Heart right ventricle (tissue), 16 donors: Measurements from ENCODE around the gene SPOCK2. TPM values are rescaled to one million over a fixed set of nuclear protein-coding genes. Genes with fewer than 3 reads are reported as not detected.

Experiments
- ATAC-seq, 8 donors: fragments of 200-7000 bp; cut with Tn5 transposase; one replicate each; pipeline ENCODE4 v1.9.1; 2020; ENCODE audit warnings: mild to moderate bottlenecking in 8 of 8, moderate library complexity in 8 of 8, moderate number of reproducible peaks in 1 of 8
- DNase-seq, 2 donors: peaks; one replicate each; pipeline ENCODE4 v3.0.0-alpha.2; 2020
- H3K27ac ChIP-seq, 10 donors: fragments of 200-600 bp; sonication (generic) in 2 of 10; one replicate each; pipeline versions ENCODE4 v1.5.0 to v1.8.0; 2020 to 2022; ENCODE audit warnings: mild to moderate bottlenecking in 3 of 10
- H3K27me3 ChIP-seq, 7 donors: fragments of 200-600 bp; one replicate each; pipeline ENCODE4 v1.8.0; 2021 to 2022; ENCODE audit warnings: mild to moderate bottlenecking in 2 of 7
- H3K36me3 ChIP-seq, 9 donors: fragments of 200-600 bp; sonication (generic) in 1 of 9; one replicate each; pipeline versions ENCODE4 v1.5.0 to v1.8.0; 2020 to 2022; ENCODE audit warnings: mild to moderate bottlenecking in 2 of 9
- H3K4me1 ChIP-seq, 9 donors: fragments of 200-600 bp; sonication (generic) in 1 of 9; one replicate each; pipeline versions ENCODE4 v1.5.0 to v1.8.0; 2020 to 2022; ENCODE audit warnings: mild to moderate bottlenecking in 4 of 9
- H3K4me3 ChIP-seq, 10 donors: fragments of 200-600 bp; sonication (generic) in 2 of 10; one replicate each; pipeline versions ENCODE4 v1.5.0 to v1.8.0; 2020 to 2022; ENCODE audit warnings: mild to moderate bottlenecking in 7 of 10, moderate library complexity in 2 of 10
- H3K9me3 ChIP-seq, 11 donors: fragments of 200-600 bp in 10 of 11; sonication (generic) in 2 of 11; one replicate each; pipeline versions ENCODE4 v1.5.0 to v1.8.0; 2013 to 2022; ENCODE audit warnings: mild to moderate bottlenecking in 2 of 11, control low read depth in 1 of 11, moderate library complexity in 1 of 11
- WGBS, 2 donors: extraction: QIAGEN DNeasy Blood & Tissue Kit; methylation state at CpG; one replicate each; pipeline ENCODE4 v1.1.7; 2013; ENCODE audit warnings: inconsistent platforms in 1 of 2; 5-methylcytosine and 5-hydroxymethylcytosine counted together
- intact Hi-C, 10 donors: fragments of 100-400 bp; cut with DNase I; formaldehyde crosslinking; loops; one replicate each; pipeline versions ENCODE4 v1.11.1 to v1.14.2; 2022
- polyA plus RNA-seq, 2 donors: library from polyadenylated mRNA; stranded (reverse); fragments of 200-250 nt; gene quantifications; one replicate each; pipeline ENCODE4 v1.2.3, GENCODE V29; 2013
- total RNA-seq, 10 donors: library from RNA; stranded (reverse); fragmentation: NEBNext Ultra II Directional in 3 of 10; extraction: Animal tissue kit (Norgen Biotek cat#: 25700) in 3 of 10; gene quantifications; one replicate each; pipeline versions ENCODE4 v1.2.1 to v1.2.4, GENCODE V29; 2021 to 2023
- TF ChIP-seq, protein P1 (sequence below), 9 donors: fragments of 200-600 bp; sonication (generic) in 2 of 9; IDR thresholded peaks; one replicate each; pipeline versions ENCODE4 v1.5.0 to v1.8.0; 2021 to 2022; ENCODE audit warnings: antibody characterized with exemption in 9 of 9, mild to moderate bottlenecking in 5 of 9, moderate library complexity in 1 of 9
- donor health status: Arrhythmogenic right ventricular cardiomyopathy.
- donor health status: ischemic (EF 13 %, LVEDD 7.1; RV severe dilation, severe dysfunction).
- donor health status: healthy with polysubstance abuse.
- donor health status: DM: no; HTN: yes; CAD: no.
- donor health status: DM: no; HTN: no; CAD: no.
- donor health status: ischemic (EF 25% LVEDD 6.9; RV normal size, moderate dysfunction).
- donor health status: ischemic (EF 25% LVEDD 5.7; RV mildly dilated, moderate dysfunction).
- donor health status: healthy.
- donor health status: DM: yes; HTN: yes; CAD: no.
- donor health status: Ischemic cardiomyopathy.
- donor health status: ischemic (EF 35%, LVEDD 5.7; RV mildly dilated, moderate dysfunction).
- donor health status: nonischemic (EF 11% LVEDD 7.7; RV severe dilation, severe dysfunction).
- donor health status: DM: yes; HTN: yes; CAD: no.
- donor health status: PGD.
- donor health status: ischemic (EF 29% LVEDD 5.4; RV normal size, mild dysfunction).
- donor health status: nonischemic (EF 23%, LVEDD 6.1; RV moderate dilation, normal function).

The SPOCK2 gene
- total and polyA plus RNA-seq, 12 donors: 3.5 to 13.4 (median 6.9) TPM

DNA sequence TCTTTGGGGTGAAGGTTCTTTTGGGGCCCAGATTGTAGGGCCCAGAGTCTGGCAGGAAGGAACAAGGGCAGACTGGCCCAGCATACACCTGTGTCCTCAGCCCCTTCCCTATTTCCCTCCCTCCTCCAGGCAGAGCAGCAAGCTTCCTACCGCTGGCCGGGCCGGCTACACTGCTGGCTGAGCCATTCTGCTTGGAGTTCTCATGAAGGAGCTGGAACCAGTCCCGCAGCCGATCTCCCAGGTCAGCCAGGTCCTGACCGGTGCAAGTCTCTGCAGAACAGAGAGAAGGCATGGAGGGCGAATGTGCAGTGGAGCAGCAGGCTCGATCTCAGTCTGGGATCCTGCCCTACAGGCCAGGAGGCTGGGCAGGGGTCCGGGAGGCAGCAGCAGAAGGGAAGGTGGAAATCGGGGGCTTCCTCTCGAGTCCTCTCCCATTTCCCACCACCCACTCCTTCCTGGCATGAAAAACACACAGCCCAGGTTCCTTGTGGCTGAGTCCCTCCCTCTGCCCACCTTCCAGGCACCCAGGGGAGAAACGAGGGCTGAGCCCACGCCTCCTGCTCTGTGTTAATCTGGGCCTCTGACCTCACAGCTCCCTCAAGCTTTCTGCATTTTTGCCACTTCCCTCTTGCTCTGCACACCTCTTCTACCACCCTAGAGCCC, 20.8 kb downstream of the SPOCK2 start:
- DNase-seq: no peak
- WGBS, 2 donors: 73 to 80% methylated on average over 13 of the region's 13 CpGs
- TF ChIP-seq, protein P1, sequence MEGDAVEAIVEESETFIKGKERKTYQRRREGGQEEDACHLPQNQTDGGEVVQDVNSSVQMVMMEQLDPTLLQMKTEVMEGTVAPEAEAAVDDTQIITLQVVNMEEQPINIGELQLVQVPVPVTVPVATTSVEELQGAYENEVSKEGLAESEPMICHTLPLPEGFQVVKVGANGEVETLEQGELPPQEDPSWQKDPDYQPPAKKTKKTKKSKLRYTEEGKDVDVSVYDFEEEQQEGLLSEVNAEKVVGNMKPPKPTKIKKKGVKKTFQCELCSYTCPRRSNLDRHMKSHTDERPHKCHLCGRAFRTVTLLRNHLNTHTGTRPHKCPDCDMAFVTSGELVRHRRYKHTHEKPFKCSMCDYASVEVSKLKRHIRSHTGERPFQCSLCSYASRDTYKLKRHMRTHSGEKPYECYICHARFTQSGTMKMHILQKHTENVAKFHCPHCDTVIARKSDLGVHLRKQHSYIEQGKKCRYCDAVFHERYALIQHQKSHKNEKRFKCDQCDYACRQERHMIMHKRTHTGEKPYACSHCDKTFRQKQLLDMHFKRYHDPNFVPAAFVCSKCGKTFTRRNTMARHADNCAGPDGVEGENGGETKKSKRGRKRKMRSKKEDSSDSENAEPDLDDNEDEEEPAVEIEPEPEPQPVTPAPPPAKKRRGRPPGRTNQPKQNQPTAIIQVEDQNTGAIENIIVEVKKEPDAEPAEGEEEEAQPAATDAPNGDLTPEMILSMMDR (IDR thresholded peaks at IDR 0.05): no peak
- Histone ChIP-seq H3K9me3 (peaks cover 0 to 7% (median 0%) of the 10 kb centered on the region in 11 donors), H3K4me3 (no peak overlapping the region), H3K27ac (no peak overlapping the region), H3K27me3 (no peaks in the 10 kb centered on the region), H3K36me3 (peaks cover 0 to 9% (median 0%) of the 10 kb centered on the region in 9 donors), H3K4me1 (peaks cover 0 to 43% (median 29%) of the 10 kb centered on the region in 9 donors)
- ATAC-seq: no peak
- intact Hi-C loops: loop anchor here in 2 of 10 donors (10.0 kb wide), 2 partner anchors 147 to 157 kb away; partner anchors contain the start of genes ANAPC16 (in 1 of the 2) and ASCC1 (in 1 of the 2)

DNA sequence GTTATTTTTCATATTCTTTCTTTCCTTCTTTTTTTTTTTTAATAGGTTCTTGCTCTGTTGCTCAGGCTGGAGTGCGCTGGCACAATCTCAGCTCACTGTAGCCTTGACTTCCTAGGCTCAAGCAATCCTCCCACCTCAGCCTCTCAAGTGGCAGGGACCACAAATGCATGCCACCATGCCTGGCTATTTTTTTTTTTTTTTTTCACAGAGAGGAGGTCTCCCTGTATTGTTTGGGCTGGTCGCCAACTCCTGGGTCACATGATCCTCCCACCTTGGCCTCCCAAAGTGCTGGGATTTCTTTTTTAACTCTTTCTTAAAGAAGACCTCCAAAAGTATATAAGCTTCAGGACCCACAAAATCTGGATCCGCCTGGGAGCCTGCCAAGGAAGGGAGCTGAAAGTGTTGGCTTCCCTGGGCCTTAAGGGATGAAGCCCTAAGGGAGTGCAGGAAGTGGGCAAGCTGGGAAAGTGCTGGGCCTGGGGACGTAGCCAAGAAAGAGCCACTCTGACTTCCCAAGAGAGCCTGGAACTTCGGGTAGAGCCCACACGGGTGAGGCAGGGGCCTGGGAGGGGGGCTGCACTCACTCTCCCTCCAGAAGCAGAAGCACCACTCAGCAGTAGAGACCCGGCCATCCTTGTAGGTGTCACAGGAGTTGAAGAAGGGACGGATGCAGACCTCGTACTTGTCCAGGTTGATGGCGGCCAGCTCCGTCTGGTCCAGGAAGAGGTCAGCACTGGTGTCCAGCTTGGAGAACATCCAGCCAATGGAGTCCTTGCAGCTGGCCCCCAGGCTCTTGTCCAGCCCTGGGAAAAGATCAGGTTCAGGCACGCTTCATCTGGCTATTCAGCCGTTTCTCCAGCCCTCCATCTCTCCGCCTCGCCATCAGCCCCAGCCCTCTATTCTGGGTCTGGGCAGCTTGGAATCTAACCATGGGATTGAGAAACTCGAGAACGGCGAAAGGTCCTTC, 21.8 kb downstream of the SPOCK2 start:
- no peak overlapping the region for H3K27ac ChIP-seq

DNA sequence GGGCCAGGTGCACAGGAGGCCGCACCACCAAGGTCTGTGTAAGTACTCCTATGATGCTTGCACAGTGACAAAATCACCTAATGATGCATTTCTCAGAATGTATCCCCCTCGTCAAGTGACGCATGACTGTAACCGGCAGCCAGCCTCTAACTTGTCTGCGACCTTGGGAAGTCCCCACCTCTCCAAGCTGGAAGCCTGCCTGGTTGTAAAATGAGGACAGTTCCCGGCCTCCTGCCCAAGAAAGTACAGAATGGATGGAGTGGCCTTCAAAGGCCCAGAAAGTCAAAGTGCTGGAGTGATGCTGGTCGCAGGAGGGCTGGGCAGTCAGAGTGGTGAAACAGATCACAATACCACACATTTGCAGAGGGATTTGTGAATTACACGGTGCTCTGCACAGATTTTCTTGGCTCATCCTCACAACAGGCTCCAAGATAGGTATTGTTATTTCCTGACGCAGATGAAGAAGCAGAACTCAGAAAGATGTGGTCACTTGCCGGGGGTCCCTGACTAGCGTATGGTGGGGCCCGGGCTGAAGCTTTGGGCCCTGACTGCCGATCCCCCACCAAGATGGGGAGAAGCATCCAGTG, 22.8 kb downstream of the SPOCK2 start:
- DNase-seq (no peak), ATAC-seq (peak in 7 of 8 donors; percentile 14 to 65 (median 55))
- 69 to 72% methylated on average over 13 of the region's 13 CpGs for WGBS, 2 donors
- no peak overlapping the region for H3K4me3 ChIP-seq
- peak overlapping the region in 3 of 10 donors; percentile 16 to 48 (median 33) for H3K27ac ChIP-seq
- H3K36me3 ChIP-seq: peaks cover 0 to 4% (median 0%) of the 10 kb centered on the region in 9 donors
- peaks cover 0 to 43% (median 29%) of the 10 kb centered on the region in 9 donors for H3K4me1 ChIP-seq
- intact Hi-C loops: loop anchor here in 2 of 10 donors (10.0 kb wide), 2 partner anchors 149 to 159 kb away; partner anchors contain the start of genes ANAPC16 (in 1 of the 2) and ASCC1 (in 1 of the 2)
- no peaks in the 10 kb centered on the region for H3K9me3 ChIP-seq
- H3K27me3 ChIP-seq: no peaks in the 10 kb centered on the region
- TF ChIP-seq, protein P1 (IDR thresholded peaks at IDR 0.05): no peak

More for the DNA sequence above, 21.8 kb downstream of the SPOCK2 start:
- 71 to 73% methylated on average over 18 of the region's 18 CpGs for WGBS, 2 donors
- ATAC-seq (peak in 5 of 8 donors; percentile 6 to 26 (median 21)), DNase-seq (peak; percentile 33 to 53)
- Histone ChIP-seq H3K36me3 (peaks cover 0 to 9% (median 0%) of the 10 kb centered on the region in 9 donors), H3K27me3 (no peaks in the 10 kb centered on the region), H3K4me3 (no peak overlapping the region), H3K9me3 (peaks cover 0 to 3% (median 0%) of the 10 kb centered on the region in 11 donors), H3K4me1 (peaks cover 0 to 43% (median 29%) of the 10 kb centered on the region in 9 donors)
- TF ChIP-seq, protein P1 (IDR thresholded peaks at IDR 0.05): no peak
- intact Hi-C loops: loop anchor here in 2 of 10 donors (10.0 kb wide), 2 partner anchors 148 to 158 kb away; partner anchors contain the start of genes ANAPC16 (in 1 of the 2) and ASCC1 (in 1 of the 2)
